Gastrocnemius medialis (tissue), 4 donors: ENCODE measurements around the gene DNM1L.

Source experiments
- CTCF ChIP-seq, 5 experiments: fragments of 450-650 bp in 3 of 5; fragments of 200-600 bp in 2 of 5; sonication (generic) in 2 of 5; IDR thresholded peaks in 4 of 5; conservative IDR thresholded peaks in 1 of 5; 1 replicate in 4 of 5; 2 replicates in 1 of 5; pipeline ENCODE4 v1.5.1; 2016 to 2019; ENCODE audit warnings: antibody characterized with exemption in 5 of 5, mild to moderate bottlenecking in 3 of 5, moderate library complexity in 3 of 5
- POLR2A ChIP-seq, 2 donors: fragments of 450-650 bp; IDR thresholded peaks; one replicate each; pipeline ENCODE4 v1.6.1; 2017; ENCODE audit warnings: antibody characterized with exemption in 2 of 2, mild to moderate bottlenecking in 2 of 2, moderate library complexity in 2 of 2

DNA sequence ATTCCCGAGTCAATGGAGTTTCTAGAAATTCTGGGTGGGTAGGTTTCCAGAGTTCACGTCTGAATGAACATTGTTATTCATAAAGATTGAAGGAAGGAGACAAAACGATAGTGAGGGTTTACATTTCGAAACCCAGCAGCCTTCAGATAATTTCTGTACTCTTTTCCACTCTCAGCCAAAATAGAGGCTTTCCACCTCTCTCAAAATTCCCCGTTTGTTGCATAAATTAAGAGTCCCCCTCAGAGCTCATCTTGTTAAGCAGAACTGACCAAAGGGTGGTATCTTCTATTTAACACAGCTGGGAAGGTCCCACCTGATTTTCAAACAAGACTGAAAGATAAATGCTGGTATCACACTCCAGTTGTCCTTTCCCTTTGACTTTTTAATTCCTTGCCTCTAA lies 98.1 kb downstream of the DNM1L start:
- no peak for TF ChIP-seq CTCF (IDR thresholded peaks at IDR 0.05 in 4 of 5, conservative IDR thresholded peaks at IDR 0.05 in 1 of 5)
- no peak for TF ChIP-seq POLR2A (IDR thresholded peaks at IDR 0.05)
